Left ventricle myocardium superior (tissue), 1 donor: ENCODE measurements around the gene ALG6. TPM values are rescaled to one million over a fixed set of nuclear protein-coding genes. Genes with fewer than 3 reads are reported as not detected.

ENCODE experiments used
- ATAC-seq: fragments of 200-7000 bp; cut with Tn5 transposase; one replicate; pipeline ENCODE4 v1.9.1; 2020; ENCODE audit warnings: mild to moderate bottlenecking, moderate library complexity
- DNase-seq: peaks from one replicate; pipeline ENCODE4 v3.0.0-alpha.2; 2020
- intact Hi-C: fragments of 100-400 bp; cut with micrococcal nuclease; formaldehyde crosslinking; loops from one replicate; pipeline ENCODE4 v1.11.0; 2022
- long read RNA-seq: library from polyadenylated mRNA; unstranded; transcript quantifications from one replicate; pipeline ENCODE4 v2.0.0, GENCODE V29; 2021
- total RNA-seq: library from RNA; stranded (reverse); fragmentation: NEBNext Ultra II Directional; extraction: Animal tissue kit (Norgen Biotek cat#: 25700); gene quantifications from one replicate; pipeline ENCODE4 v1.2.1, GENCODE V29; 2021
- donor health status: DM: no; HTN: yes; CAD: no; lungs with severe emphysema.

Gene ALG6
- 4.0 TPM for total RNA-seq
- long read RNA-seq, transcript ALG6-202 (15 exons, 3,371 nt): major isoform, 9 of 9 reads
- long read RNA-seq, partial matches to known transcripts: 0 of 9 reads
- long read RNA-seq, other reads (novel, unspliced or antisense): 0 of 9 reads

GRCh38 chr1:63367215-63368103 is at the start of gene ALG6:
Gene ALG6, plus strand, starts transcription at chr1:63367627. Its CDS starts 3,351 bp downstream, at chr1:63370978.
- DNase-seq (peak; percentile 98), ATAC-seq (peak; percentile 100)
- intact Hi-C loops: loop anchor here (5.0 kb wide), 1 partner anchor 40 kb away; no protein-coding TSS in a partner anchor

- DNase-seq (no peak), ATAC-seq (no peak)
- intact Hi-C loops: no loop called here
Measured at GRCh38 chr1:63317817-63318152, 49.6 kb upstream of the ALG6 start.

- no peak for ATAC-seq
- DNase-seq: no peak
- intact Hi-C loops: no loop called here
Measured at GRCh38 chr1:63318201-63318979, 49.0 kb upstream of the ALG6 start.

- intact Hi-C loops: no loop called here
- DNase-seq (no peak), ATAC-seq (no peak)
Measured at GRCh38 chr1:63319046-63320021, 48.1 kb upstream of the ALG6 start.

GRCh38 chr1:63320022-63320721 is 47.3 kb upstream of the ALG6 start:
- no peak for ATAC-seq
- DNase-seq: no peak
- intact Hi-C loops: no loop called here

GRCh38 chr1:63321066-63321784 is 46.2 kb upstream of the ALG6 start:
- intact Hi-C loops: no loop called here
- no peak for DNase-seq
- no peak for ATAC-seq

GRCh38 chr1:63321785-63322113 is 45.7 kb upstream of the ALG6 start:
- ATAC-seq (no peak), DNase-seq (no peak)
- intact Hi-C loops: no loop called here

GRCh38 chr1:63322114-63322943 is 45.1 kb upstream of the ALG6 start, which contains the start of gene FOXD3:
Gene FOXD3, plus strand, starts transcription at chr1:63322567. Its CDS starts 492 bp downstream, at chr1:63323059.
- intact Hi-C loops: no loop called here
- peak; percentile 57 for ATAC-seq
- peak; percentile 63 for DNase-seq

- intact Hi-C loops: no loop called here
- no peak for DNase-seq
- ATAC-seq: no peak
Measured at GRCh38 chr1:63322944-63323864, 44.2 kb upstream of the ALG6 start.

GRCh38 chr1:63323865-63324778 is 43.3 kb upstream of the ALG6 start:
- intact Hi-C loops: no loop called here
- no peak for ATAC-seq
- no peak for DNase-seq

GRCh38 chr1:63324779-63325119 is 42.7 kb upstream of the ALG6 start:
- ATAC-seq: no peak
- intact Hi-C loops: loop anchor here (5.0 kb wide), 1 partner anchor 43 kb away; the partner anchor contains the start of gene ALG6
- no peak for DNase-seq

GRCh38 chr1:63325279-63325985 is 42.0 kb upstream of the ALG6 start:
- intact Hi-C loops: loop anchor here (5.0 kb wide), 1 partner anchor 42 kb away; the partner anchor contains the start of gene ALG6
- ATAC-seq: no peak
- no peak for DNase-seq

- DNase-seq (no peak), ATAC-seq (no peak)
- intact Hi-C loops: loop anchor here (5.0 kb wide), 1 partner anchor 41 kb away; the partner anchor contains the start of gene ALG6
Measured at GRCh38 chr1:63326106-63326472, 41.3 kb upstream of the ALG6 start.
